ENCODE measurements around the gene CDK8. TPM values are rescaled to one million over a fixed set of nuclear protein-coding genes. Genes with fewer than 3 reads are reported as not detected.

The CDK8 gene
- total and polyA plus RNA-seq, 7 donors: 6.2 to 14.5 (median 8.6) TPM

DNA sequence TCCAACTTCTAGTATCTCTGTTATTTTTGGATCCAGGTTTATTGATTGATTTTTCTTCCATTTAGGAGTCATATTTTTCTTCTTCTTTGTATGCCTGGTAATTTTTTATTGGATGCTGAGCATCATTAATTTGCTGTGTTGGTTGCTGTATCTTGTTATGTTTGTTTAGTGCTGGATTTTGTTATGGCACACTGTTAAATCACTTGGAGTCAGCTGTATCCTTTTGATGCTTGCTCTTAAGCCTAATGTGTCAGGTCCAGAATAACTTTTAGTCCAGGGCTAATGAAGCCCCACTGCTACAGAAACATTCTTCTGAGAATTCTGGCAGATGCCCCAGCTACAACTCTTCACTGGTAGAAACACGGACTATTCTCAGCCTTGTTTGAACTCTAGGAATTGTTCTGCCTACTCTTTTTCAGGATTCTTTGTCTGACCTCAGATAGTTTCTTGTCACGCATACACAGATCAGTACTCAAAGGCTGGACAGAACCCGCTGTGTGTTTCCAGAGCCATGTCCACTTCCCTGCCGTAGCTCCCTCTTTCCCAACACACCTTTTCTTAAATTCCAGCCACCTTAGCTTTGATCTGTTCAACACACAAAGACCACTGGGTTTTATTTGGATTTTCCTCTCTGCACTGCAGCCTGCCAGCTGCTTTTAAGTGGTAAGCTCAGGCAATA, 166.5 kb downstream of the CDK8 start:
- Histone ChIP-seq H3K4me3 (no peak overlapping the region), H3K27ac (no peak overlapping the region), H3K9me3 (no peaks in the 10 kb centered on the region), H3K4me1 (no peaks in the 10 kb centered on the region), H3K36me3 (ENCODE audit: insufficient read depth in 1 of 2, low read depth in 1 of 2) (no peaks in the 10 kb centered on the region), H3K27me3 (ENCODE audit: insufficient read depth in 3 of 3, low read length in 2 of 3) (no peaks in the 10 kb centered on the region)
- TF ChIP-seq, protein P1, sequence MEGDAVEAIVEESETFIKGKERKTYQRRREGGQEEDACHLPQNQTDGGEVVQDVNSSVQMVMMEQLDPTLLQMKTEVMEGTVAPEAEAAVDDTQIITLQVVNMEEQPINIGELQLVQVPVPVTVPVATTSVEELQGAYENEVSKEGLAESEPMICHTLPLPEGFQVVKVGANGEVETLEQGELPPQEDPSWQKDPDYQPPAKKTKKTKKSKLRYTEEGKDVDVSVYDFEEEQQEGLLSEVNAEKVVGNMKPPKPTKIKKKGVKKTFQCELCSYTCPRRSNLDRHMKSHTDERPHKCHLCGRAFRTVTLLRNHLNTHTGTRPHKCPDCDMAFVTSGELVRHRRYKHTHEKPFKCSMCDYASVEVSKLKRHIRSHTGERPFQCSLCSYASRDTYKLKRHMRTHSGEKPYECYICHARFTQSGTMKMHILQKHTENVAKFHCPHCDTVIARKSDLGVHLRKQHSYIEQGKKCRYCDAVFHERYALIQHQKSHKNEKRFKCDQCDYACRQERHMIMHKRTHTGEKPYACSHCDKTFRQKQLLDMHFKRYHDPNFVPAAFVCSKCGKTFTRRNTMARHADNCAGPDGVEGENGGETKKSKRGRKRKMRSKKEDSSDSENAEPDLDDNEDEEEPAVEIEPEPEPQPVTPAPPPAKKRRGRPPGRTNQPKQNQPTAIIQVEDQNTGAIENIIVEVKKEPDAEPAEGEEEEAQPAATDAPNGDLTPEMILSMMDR (IDR thresholded peaks at IDR 0.05): no peak
- ATAC-seq (no peak), DNase-seq (no peak)
- intact Hi-C loops (cut with DNase I): no loop called here
- 53 to 71% (median 55%) methylated on average over 4 of the region's 4 CpGs for WGBS, 3 donors

- H3K36me3 ChIP-seq (ENCODE audit: insufficient read depth in 1 of 2, low read depth in 1 of 2): no peaks in the 10 kb centered on the region
- no peak overlapping the region for H3K4me3 ChIP-seq
- intact Hi-C loops (cut with DNase I): no loop called here
- H3K27me3 ChIP-seq (ENCODE audit: insufficient read depth in 3 of 3, low read length in 2 of 3): no peaks in the 10 kb centered on the region
- TF ChIP-seq, protein P1 (IDR thresholded peaks at IDR 0.05): no peak
- 86 to 97% (median 87%) methylated on average over 6 to 7 of the region's 7 CpGs for WGBS, 3 donors
- no peaks in the 10 kb centered on the region for H3K9me3 ChIP-seq
- ATAC-seq (no peak), DNase-seq (no peak)
- no peak overlapping the region for H3K27ac ChIP-seq
- no peaks in the 10 kb centered on the region for H3K4me1 ChIP-seq
Measured at GRCh38 chr13:26422036-26422435, 168.1 kb downstream of the CDK8 start.

GRCh38 chr13:26423629-26424028, 169.7 kb downstream of the CDK8 start:
- H3K36me3 ChIP-seq (ENCODE audit: insufficient read depth in 1 of 2, low read depth in 1 of 2): no peaks in the 10 kb centered on the region
- no peak overlapping the region for H3K4me3 ChIP-seq
- H3K9me3 ChIP-seq: peaks cover 3% of the 10 kb centered on the region
- intact Hi-C loops (cut with DNase I): no loop called here
- no peaks in the 10 kb centered on the region for H3K27me3 ChIP-seq (ENCODE audit: insufficient read depth in 3 of 3, low read length in 2 of 3)
- ATAC-seq (peak in 3 of 4 donors; percentile 62 to 76 (median 69)), DNase-seq (peak; percentile 45 to 66)
- no peaks in the 10 kb centered on the region for H3K4me1 ChIP-seq
- no peak overlapping the region for H3K27ac ChIP-seq
- TF ChIP-seq, protein P1 (IDR thresholded peaks at IDR 0.05): no peak
- 27 to 51% (median 33%) methylated on average over 3 of the region's 3 CpGs for WGBS, 3 donors

- ATAC-seq (peak in 3 of 4 donors; percentile 16 to 49 (median 21)), DNase-seq (peak; percentile 37 to 70)
- H3K4me3 ChIP-seq: no peak overlapping the region
- no peaks in the 10 kb centered on the region for H3K27me3 ChIP-seq (ENCODE audit: insufficient read depth in 3 of 3, low read length in 2 of 3)
- H3K27ac ChIP-seq: peak overlapping the region; percentile 36
- H3K9me3 ChIP-seq: peaks cover 3% of the 10 kb centered on the region
- intact Hi-C loops (cut with DNase I): no loop called here
- no peaks in the 10 kb centered on the region for H3K36me3 ChIP-seq (ENCODE audit: insufficient read depth in 1 of 2, low read depth in 1 of 2)
- 39 to 61% (median 47%) methylated on average over 12 to 14 of the region's 14 CpGs for WGBS, 3 donors
- no peaks in the 10 kb centered on the region for H3K4me1 ChIP-seq
- TF ChIP-seq, protein P1 (IDR thresholded peaks at IDR 0.05): no peak
Measured at GRCh38 chr13:26424181-26424580, 170.3 kb downstream of the CDK8 start.
